Liver (tissue), 9 donors: Measurements from ENCODE around the gene TRIM14. TPM values are rescaled to one million over a fixed set of nuclear protein-coding genes. Genes with fewer than 3 reads are reported as not detected.

Source experiments
- DNase-seq: peaks from one replicate; pipeline ENCODE4 v3.0.0-alpha.2; 2017; ENCODE audit warnings: low spot score
- H3K27ac ChIP-seq, 2 donors: one replicate each; pipeline ENCODE4 v1.7.0; 2013; ENCODE audit warnings: inconsistent platforms in 2 of 2, low read length in 2 of 2, control low read depth in 1 of 2, low read depth in 1 of 2, mild to moderate bottlenecking in 1 of 2
- H3K27me3 ChIP-seq, 4 donors: one replicate each; pipeline versions ENCODE4 v1.6.1 to v1.7.0; 2013; ENCODE audit warnings: low read length in 3 of 4, inconsistent platforms in 1 of 4, mild to moderate bottlenecking in 1 of 4, moderate library complexity in 1 of 4; ENCODE audit not compliant: control insufficient read depth in 4 of 4, insufficient read depth in 4 of 4
- H3K36me3 ChIP-seq, 4 donors: one replicate each; pipeline versions ENCODE4 v1.6.1 to v1.7.0; 2013; ENCODE audit warnings: low read length in 3 of 4, mild to moderate bottlenecking in 3 of 4, low read depth in 1 of 4, moderate library complexity in 1 of 4; ENCODE audit not compliant: control insufficient read depth in 4 of 4, insufficient read depth in 3 of 4
- H3K4me1 ChIP-seq, 4 donors: one replicate each; pipeline versions ENCODE4 v1.6.1 to v1.7.0; 2013; ENCODE audit warnings: low read length in 3 of 4, mild to moderate bottlenecking in 3 of 4, moderate library complexity in 1 of 4; ENCODE audit not compliant: control insufficient read depth in 4 of 4, insufficient read depth in 4 of 4
- H3K4me3 ChIP-seq, 3 donors: one replicate each; pipeline versions ENCODE4 v1.6.1 to v1.7.0; 2013; ENCODE audit warnings: low read length in 3 of 3, control low read depth in 1 of 3, low read depth in 1 of 3, mild to moderate bottlenecking in 1 of 3
- H3K9ac ChIP-seq, 2 donors: one replicate each; pipeline ENCODE4 v1.7.0; 2013; ENCODE audit warnings: low read length in 2 of 2, mild to moderate bottlenecking in 2 of 2, moderate library complexity in 2 of 2, control low read depth in 1 of 2, low read depth in 1 of 2
- H3K9me3 ChIP-seq, 4 donors: one replicate each; pipeline versions ENCODE4 v1.6.1 to v1.7.0; 2013; ENCODE audit warnings: low read length in 3 of 4; ENCODE audit not compliant: control insufficient read depth in 4 of 4
- ATF3 ChIP-seq: IDR thresholded peaks from 2 replicates; pipeline ENCODE4 v1.6.1; 2016; ENCODE audit warnings: antibody characterized with exemption
- CTCF ChIP-seq: fragments of 150-350 bp; IDR thresholded peaks from 2 replicates; pipeline ENCODE4 v1.5.1; 2017; ENCODE audit warnings: improper control_type of control experiment, low read depth, low read length; ENCODE audit not compliant: missing input control
- EGR1 ChIP-seq, 2 donors: IDR thresholded peaks; 2 replicates each; pipeline ENCODE4 v1.6.1; 2016 to 2018; ENCODE audit warnings: antibody characterized with exemption in 2 of 2, low read depth in 2 of 2
- FOXA1 ChIP-seq: IDR thresholded peaks from 2 replicates; pipeline ENCODE4 v1.6.1; 2016; ENCODE audit warnings: antibody characterized with exemption
- FOXA2 ChIP-seq: IDR thresholded peaks from 2 replicates; pipeline ENCODE4 v1.6.1; 2016; ENCODE audit warnings: antibody characterized with exemption
- GABPA ChIP-seq, 2 donors: IDR thresholded peaks in 1 of 2; conservative IDR thresholded peaks in 1 of 2; 2 replicates each; pipeline ENCODE4 v1.6.1; 2016; ENCODE audit warnings: antibody characterized with exemption in 2 of 2, mild to moderate bottlenecking in 1 of 2, moderate library complexity in 1 of 2
- HNF4A ChIP-seq, 2 donors: conservative IDR thresholded peaks; 2 replicates each; pipeline ENCODE4 v1.6.1; 2016; ENCODE audit warnings: antibody characterized with exemption in 2 of 2, mild to moderate bottlenecking in 2 of 2
- HNF4G ChIP-seq: IDR thresholded peaks from 2 replicates; pipeline ENCODE4 v1.6.1; 2016; ENCODE audit warnings: antibody characterized with exemption
- JUND ChIP-seq, 2 donors: IDR thresholded peaks; 2 replicates each; pipeline ENCODE4 v1.6.1; 2016; ENCODE audit warnings: antibody characterized with exemption in 2 of 2
- MAX ChIP-seq: IDR thresholded peaks from 2 replicates; pipeline ENCODE4 v1.6.1; 2016; ENCODE audit warnings: antibody characterized with exemption
- NR2F2 ChIP-seq: IDR thresholded peaks from 2 replicates; pipeline ENCODE4 v1.6.1; 2016; ENCODE audit warnings: antibody characterized with exemption
- RAD21 ChIP-seq, 2 donors: IDR thresholded peaks; 2 replicates each; pipeline ENCODE4 v1.6.1; 2016; ENCODE audit warnings: antibody characterized with exemption in 2 of 2, mild to moderate bottlenecking in 2 of 2
- REST ChIP-seq: IDR thresholded peaks from 2 replicates; pipeline ENCODE4 v1.6.1; 2016; ENCODE audit warnings: antibody characterized with exemption, mild to moderate bottlenecking
- RXRA ChIP-seq, 2 donors: IDR thresholded peaks; 2 replicates each; pipeline ENCODE4 v1.6.1; 2017 to 2018; ENCODE audit warnings: antibody characterized with exemption in 2 of 2, mild to moderate bottlenecking in 1 of 2
- SP1 ChIP-seq: IDR thresholded peaks from 2 replicates; pipeline ENCODE4 v1.6.1; 2018; ENCODE audit warnings: antibody characterized with exemption, mild to moderate bottlenecking
- TAF1 ChIP-seq: conservative IDR thresholded peaks from 2 replicates; pipeline ENCODE4 v1.6.1; 2016; ENCODE audit warnings: antibody characterized with exemption, mild to moderate bottlenecking
- YY1 ChIP-seq: IDR thresholded peaks from 2 replicates; pipeline ENCODE4 v1.6.1; 2016; ENCODE audit warnings: antibody characterized with exemption, mild to moderate bottlenecking
- ZBTB33 ChIP-seq: IDR thresholded peaks from 2 replicates; pipeline ENCODE4 v1.6.1; 2016; ENCODE audit warnings: antibody characterized with exemption
- WGBS: extraction: QIAGEN DNeasy Blood & Tissue Kit; methylation state at CpG from one replicate; pipeline ENCODE4 v1.1.7; 2013; 5-methylcytosine and 5-hydroxymethylcytosine counted together
- polyA plus RNA-seq, 2 donors: library from polyadenylated mRNA; stranded (reverse) in 1 of 2; unstranded in 1 of 2; fragments of 200-250 nt in 1 of 2; fragments of >200 nt in 1 of 2; fragmentation: Nextera tagmentation in 1 of 2; extraction: Ambion mirVana in 1 of 2; gene quantifications; one replicate each; pipeline versions ENCODE4 v1.2.1 to v1.2.3, GENCODE V29; 2013 to 2015
- total RNA-seq, 2 donors: library from RNA; depleted of rRNA; stranded (reverse); fragments of >200 nt; gene quantifications; one replicate each; pipeline ENCODE4 v1.2.3, GENCODE V29; 2014
- donor health status: healthy.
- donor health status: healthy.
- donor health status: healthy.
- donor health status: healthy.
- donor health status: healthy.

Gene TRIM14
- total and polyA plus RNA-seq, 4 donors = 15.2 to 22.0 (median 17.8) TPM

- Histone ChIP-seq H3K4me1 (peaks cover 2 to 11% (median 9%) of the 10 kb centered on the region in 4 donors), H3K4me3 (no peak overlapping the region), H3K9ac (no peak overlapping the region), H3K27me3 (no peaks in the 10 kb centered on the region), H3K27ac (no peak overlapping the region), H3K36me3 (peaks cover 3 to 10% (median 6%) of the 10 kb centered on the region in 4 donors), H3K9me3 (no peaks in the 10 kb centered on the region)
- TF ChIP-seq YY1 = no peak
- 73% methylated on average over 92 of the region's 92 CpGs for WGBS
- peak; percentile 67 for DNase-seq
These were observed 31.3 kb downstream of the TRIM14 start for GRCh38 chr9:98087420-98088354.

GRCh38 chr9:98086461-98086860 is 32.6 kb downstream of the TRIM14 start:
- no peak for DNase-seq
- no peak overlapping the region for H3K9ac ChIP-seq
- H3K4me1 ChIP-seq = peaks cover 7 to 23% (median 17%) of the 10 kb centered on the region in 4 donors
- H3K4me3 ChIP-seq = no peak overlapping the region
- H3K27me3 ChIP-seq = no peaks in the 10 kb centered on the region
- TF ChIP-seq EGR1 (IDR thresholded peaks at IDR 0.05; ENCODE audit: low read depth in 2 of 2) = no peak
- no peak for TF ChIP-seq HNF4A (conservative IDR thresholded peaks at IDR 0.05)
- TF ChIP-seq YY1 = no peak
- TF ChIP-seq TAF1 = no peak
- TF ChIP-seq RXRA (IDR thresholded peaks at IDR 0.05) = no peak
- TF ChIP-seq REST = no peak
- TF ChIP-seq ZBTB33 = no peak
- TF ChIP-seq FOXA1 = no peak
- TF ChIP-seq ATF3 = no peak
- no peak for TF ChIP-seq CTCF
- TF ChIP-seq FOXA2 = no peak
- TF ChIP-seq GABPA (IDR thresholded peaks at IDR 0.05 in 1 of 2, conservative IDR thresholded peaks at IDR 0.05 in 1 of 2) = no peak
- TF ChIP-seq RAD21 (IDR thresholded peaks at IDR 0.05) = no peak
- no peak for TF ChIP-seq SP1
- TF ChIP-seq HNF4G = no peak
- TF ChIP-seq NR2F2 = no peak
- no peak for TF ChIP-seq JUND (IDR thresholded peaks at IDR 0.05)
- no peak for TF ChIP-seq MAX
- H3K36me3 ChIP-seq = peaks cover 3 to 10% (median 5%) of the 10 kb centered on the region in 4 donors
- over 99% methylated on average over 4 of the region's 4 CpGs for WGBS
- H3K9me3 ChIP-seq = no peaks in the 10 kb centered on the region
- no peak overlapping the region for H3K27ac ChIP-seq
